Measurements from ENCODE around the gene CCDC106.

CCDC106 gene

DNA sequence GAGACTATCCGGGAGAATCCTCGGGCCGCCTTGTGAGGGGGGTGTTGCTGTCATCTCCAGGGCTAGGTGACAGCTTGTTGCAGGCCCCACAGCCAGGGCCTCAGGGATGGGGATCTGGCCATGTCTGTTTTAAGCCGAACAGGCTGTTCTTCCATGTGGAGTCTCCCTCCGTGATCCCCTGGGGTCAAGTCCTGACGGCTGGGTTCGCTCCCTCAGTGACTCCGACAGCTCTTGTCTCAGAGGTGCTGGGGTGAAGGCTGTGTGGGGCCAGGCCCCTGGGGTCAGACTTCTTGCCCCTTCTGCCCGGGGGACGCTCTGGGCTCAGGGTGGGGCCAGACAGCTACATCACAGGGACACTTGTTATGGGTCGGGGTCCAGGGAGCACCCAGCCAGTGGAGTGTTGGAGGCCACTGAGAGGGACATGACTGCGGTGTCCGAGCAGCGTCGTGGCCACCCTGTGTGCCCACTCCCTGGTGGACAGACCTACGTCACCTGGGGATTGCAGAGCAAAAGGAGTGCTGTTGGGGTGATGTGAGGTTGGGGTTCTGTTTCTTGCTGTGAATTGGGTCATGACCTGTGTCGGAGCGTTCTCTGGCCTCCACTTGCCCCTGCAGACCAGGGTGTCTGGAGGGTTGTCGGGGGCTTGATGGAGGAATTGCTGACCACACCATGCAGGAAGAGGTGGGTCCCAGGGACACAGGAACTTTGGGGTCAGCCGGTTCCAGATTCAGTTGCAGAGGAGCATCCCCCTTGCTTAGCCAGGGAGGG is 48.5 kb downstream of the CCDC106 start:
- DNase-seq (ENCODE audit: low spot score) = no peak

DNA sequence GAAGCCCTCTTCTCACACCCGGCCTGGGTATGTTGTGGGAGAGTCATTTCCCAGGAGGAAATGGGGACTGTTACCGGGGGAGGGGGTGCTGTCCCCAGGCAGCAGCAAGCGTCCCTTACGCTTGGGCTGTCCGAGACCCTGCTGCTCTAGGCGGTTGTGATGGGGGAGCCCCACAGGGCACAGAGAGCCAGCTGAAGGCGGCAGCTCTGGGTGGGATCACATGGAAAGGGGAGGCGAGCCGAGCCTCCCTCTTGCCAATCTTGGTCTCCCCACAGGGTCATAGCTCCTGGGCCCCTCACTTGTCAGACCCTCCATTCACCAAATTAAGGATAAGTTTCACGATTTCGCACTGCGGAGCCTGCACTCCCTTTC is 49.0 kb downstream of the CCDC106 start:
- DNase-seq (ENCODE audit: low spot score) = no peak

- DNase-seq (ENCODE audit: low spot score) = no peak
These were observed 49.7 kb downstream of the CCDC106 start for GRCh38 chr19:55697698-55698097.

GRCh38 chr19:55698256-55698655 is 50.2 kb downstream of the CCDC106 start:
- no peak for DNase-seq (ENCODE audit: low spot score)

- DNase-seq (ENCODE audit: low spot score) = no peak
These were observed 51.2 kb downstream of the CCDC106 start for GRCh38 chr19:55699221-55699620.

DNA sequence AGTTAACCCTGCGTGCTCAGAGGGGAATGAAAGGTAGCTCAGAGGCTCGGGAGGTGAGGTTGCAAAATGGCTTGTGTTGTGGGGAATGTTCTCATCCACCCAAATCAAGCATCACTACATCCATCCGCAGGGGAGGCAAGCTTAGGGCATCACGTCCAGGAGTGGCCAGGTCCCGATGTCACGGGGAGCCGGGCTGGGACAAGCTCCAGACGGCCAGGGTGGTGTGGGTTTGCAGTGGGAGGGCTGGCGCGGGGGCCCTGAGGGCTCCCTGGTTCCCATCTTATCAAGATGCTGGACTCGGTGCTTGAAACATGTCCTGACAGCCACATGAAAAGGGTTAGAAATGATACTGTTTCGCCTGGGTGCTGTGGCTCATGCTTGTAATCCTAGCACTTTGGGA is 52.8 kb downstream of the CCDC106 start:
- no peak for DNase-seq (ENCODE audit: low spot score)

GRCh38 chr19:55702131-55702627 is 54.2 kb downstream of the CCDC106 start:
- no peak for DNase-seq (ENCODE audit: low spot score)

Measured in AG08395 (cell line).